GM12878 (cell line): ENCODE results near the gene ACER3. TPM values are rescaled to one million over a fixed set of nuclear protein-coding genes. Genes with fewer than 3 reads are reported as not detected.

Source experiments
- ATAC-seq: fragments of 200-7000 bp; cut with Tn5 transposase; 3 replicates; pipeline ENCODE4 v1.9.1; 2020; ENCODE audit warnings: mild to moderate bottlenecking, moderate library complexity
- BruUV-seq: library from RNA; stranded (reverse); fragments of 400-500 nt; replicated peaks from 2 replicates; lab custom pipeline; 2021; lab: Mats Ljungman, UMichigan
- CTCF ChIA-PET: fragments of 300-600 bp; sonication (Branson Sonifier 250); formaldehyde crosslinking; extraction: SDS; loops from one replicate; lab custom pipeline; 2021; ENCODE audit warnings: inconsistent platforms; lab: Yijun Ruan, JAX
- POLR2A ChIA-PET: fragments of 350-600 bp; formaldehyde crosslinking; extraction: SDS; loops from one replicate; lab custom pipeline; 2021; ENCODE audit warnings: inconsistent platforms; lab: Charles Lee
- RAD21 ChIA-PET: fragments of 300-600 bp; sonication (Branson Sonifier 250); formaldehyde crosslinking; loops from one replicate; lab custom pipeline; 2023; ENCODE audit warnings: antibody characterized with exemption; ENCODE audit not compliant: unreplicated experiment; lab: Charles Lee
- SMC1A ChIA-PET: fragments of 300-600 bp; sonication (Branson Sonifier 250); formaldehyde crosslinking; loops from one replicate; lab custom pipeline; 2023; ENCODE audit not compliant: unreplicated experiment, uncharacterized antibody; lab: Charles Lee
- DNase-seq: peaks from one replicate; pipeline ENCODE4 v3.0.0-alpha.2; 2011; ENCODE audit warnings: low read depth, low spot score
- FAIRE-seq: peaks from 3 replicates; lab custom pipeline; 2011; peaks lifted over from hg19 to GRCh38; lab: Jason Lieb, UNC
- H2AFZ ChIP-seq: 2 replicates; pipeline ENCODE4 v1.6.0; 2011; ENCODE audit warnings: low read depth, low read length, control low read depth; ENCODE audit not compliant: control insufficient read depth
- H3K27ac ChIP-seq: 2 replicates; pipeline ENCODE4 v1.5.1; 2011; ENCODE audit warnings: control low read depth; ENCODE audit not compliant: control insufficient read depth, insufficient read depth
- H3K27me3 ChIP-seq, 2 experiments: replicated peaks in 1 of 2; 2 replicates each; pipeline versions ENCODE4 v1.6.0 to v1.6.1; 2011; ENCODE audit warnings: low read length in 1 of 2; ENCODE audit not compliant: control insufficient read depth in 2 of 2, insufficient read depth in 2 of 2
- H3K36me3 ChIP-seq, 2 experiments: 2 replicates each; pipeline ENCODE4 v1.5.1; 2011; ENCODE audit warnings: low read length in 1 of 2; ENCODE audit not compliant: control insufficient read depth in 2 of 2, insufficient read depth in 2 of 2
- H3K4me1 ChIP-seq: 2 replicates; pipeline ENCODE4 v1.6.1; 2011; ENCODE audit warnings: mild to moderate bottlenecking, low read length, moderate library complexity, mixed read lengths; ENCODE audit not compliant: control insufficient read depth, insufficient read depth
- H3K4me2 ChIP-seq: 2 replicates; pipeline ENCODE4 v1.6.0; 2011; ENCODE audit warnings: control low read depth; ENCODE audit not compliant: control insufficient read depth, insufficient read depth
- H3K4me3 ChIP-seq: fragments of 200-600 bp; sonication (generic); 2 replicates; pipeline ENCODE4 v1.5.1; 2016
- H3K79me2 ChIP-seq: 2 replicates; pipeline ENCODE4 v1.6.0; 2011; ENCODE audit warnings: low read length; ENCODE audit not compliant: control insufficient read depth, insufficient read depth
- H3K9ac ChIP-seq: 2 replicates; pipeline ENCODE4 v1.8.0; 2011; ENCODE audit warnings: low read length, control low read depth, mixed read lengths; ENCODE audit not compliant: control insufficient read depth, insufficient read depth
- H3K9me3 ChIP-seq: replicated peaks from 3 replicates; pipeline ENCODE4 v1.5.1; 2011; ENCODE audit warnings: mild to moderate bottlenecking, low read length; ENCODE audit not compliant: control insufficient read depth, insufficient read depth
- H4K20me1 ChIP-seq: 2 replicates; pipeline ENCODE4 v1.6.0; 2011; ENCODE audit not compliant: control insufficient read depth, insufficient read depth
- CEBPB ChIP-seq, 2 experiments: fragments of 150-350 bp in 1 of 2; IDR thresholded peaks; 2 replicates each; pipeline ENCODE4 v1.6.1; 2012 to 2014; ENCODE audit warnings: low read depth in 2 of 2, low read length in 2 of 2, borderline replicate concordance in 1 of 2, inconsistent platforms in 1 of 2
- JUND ChIP-seq: IDR thresholded peaks from 2 replicates; pipeline ENCODE4 v1.6.1; 2012; ENCODE audit warnings: low read depth, mild to moderate bottlenecking, low read length, improper control_type of control experiment, moderate library complexity
- SMAD1 ChIP-seq: fragments of 450-650 bp; IDR thresholded peaks from 2 replicates; pipeline ENCODE4 v1.6.1; 2018; ENCODE audit warnings: mild to moderate bottlenecking, low read depth; ENCODE audit not compliant: partially characterized antibody
- YY1 ChIP-seq: IDR thresholded peaks from 2 replicates; pipeline ENCODE4 v1.6.1; 2011; ENCODE audit warnings: low read depth, mild to moderate bottlenecking, low read length
- WGBS: methylation state at CpG from one replicate; pipeline ENCODE4 v1.1.6; 2016; ENCODE audit warnings: low lambda C conversion rate; ENCODE audit not compliant: insufficient replicate concordance, insufficient coverage; ENCODE audit errors: missing lambda C conversion rate; 5-methylcytosine and 5-hydroxymethylcytosine counted together
- in situ Hi-C: fragments of 300-500 bp; cut with MboI; formaldehyde crosslinking; loops from 9 replicates; pipeline ENCODE4 v1.14.3; 2018; ENCODE audit warnings: mixed read lengths
- intact Hi-C: fragments of 100-400 bp; cut with micrococcal nuclease; formaldehyde crosslinking; loops from one replicate; pipeline ENCODE4 v1.14.2; 2022; ENCODE audit not compliant: unreplicated experiment
- polyA plus RNA-seq, 11 experiments: library from polyadenylated mRNA; depleted of rRNA in 4 of 11; unstranded in 6 of 11; stranded (reverse) in 5 of 11; fragments of >200 nt; fragmentation: Nextera tagmentation in 4 of 11; fragmentation: Illumina TruSeq in 1 of 11; extraction: Ambion mirVana in 4 of 11; extraction: Trizol in 1 of 11; gene quantifications; 1 replicate in 1 of 11; 2 replicates in 10 of 11; pipeline versions ENCODE4 v1.2.1 to v1.2.3, GENCODE V29; 2011 to 2016; ENCODE audit warnings: inconsistent platforms in 2 of 11, missing spikeins in 2 of 11, low read depth in 1 of 11
- total RNA-seq, 4 experiments: library from RNA; depleted of rRNA in 3 of 4; stranded (reverse); fragments of >200 nt in 3 of 4; fragmentation: Illumina TruSeq in 1 of 4; extraction: Trizol in 1 of 4; gene quantifications; 2 replicates each; pipeline versions ENCODE4 v1.2.1 to v1.2.3, GENCODE V29; 2013 to 2021
- TF ChIP-seq, protein P1 (sequence below): IDR thresholded peaks from 2 replicates; pipeline ENCODE4 v1.6.1; 2012; ENCODE audit warnings: low read length, inconsistent platforms

ACER3 gene
- total and polyA plus RNA-seq, 10 of the 15 experiments (the other 5 are each of a cell fraction or from before 2014, with no cell fraction given): 2.8 to 17.4 (median 10.3) TPM

GRCh38 chr11:76947800-76948199, 87.1 kb downstream of the ACER3 start:
- Histone ChIP-seq H3K4me2 (no peak overlapping the region), H3K79me2 (no peaks in the 10 kb centered on the region), H3K36me3 (no peaks in the 10 kb centered on the region), H3K9me3 (no peaks in the 10 kb centered on the region), H3K27ac (no peak overlapping the region), H3K27me3 (no peaks in the 10 kb centered on the region), H3K9ac (no peak overlapping the region), H3K4me1 (no peaks in the 10 kb centered on the region), H3K4me3 (no peak overlapping the region), H4K20me1 (no peaks in the 10 kb centered on the region), H2AFZ (no peak overlapping the region)
- DNase-seq (no peak), FAIRE-seq (no peak), ATAC-seq (no peak)
- no TSS peak for BruUV-seq
- SMC1A ChIA-PET: interaction anchor here (0.7 kb wide), 1 partner anchor 143 kb away, joined by 3 read pairs; no protein-coding TSS in a partner anchor
- no peak for TF ChIP-seq JUND
- TF ChIP-seq, protein P1, sequence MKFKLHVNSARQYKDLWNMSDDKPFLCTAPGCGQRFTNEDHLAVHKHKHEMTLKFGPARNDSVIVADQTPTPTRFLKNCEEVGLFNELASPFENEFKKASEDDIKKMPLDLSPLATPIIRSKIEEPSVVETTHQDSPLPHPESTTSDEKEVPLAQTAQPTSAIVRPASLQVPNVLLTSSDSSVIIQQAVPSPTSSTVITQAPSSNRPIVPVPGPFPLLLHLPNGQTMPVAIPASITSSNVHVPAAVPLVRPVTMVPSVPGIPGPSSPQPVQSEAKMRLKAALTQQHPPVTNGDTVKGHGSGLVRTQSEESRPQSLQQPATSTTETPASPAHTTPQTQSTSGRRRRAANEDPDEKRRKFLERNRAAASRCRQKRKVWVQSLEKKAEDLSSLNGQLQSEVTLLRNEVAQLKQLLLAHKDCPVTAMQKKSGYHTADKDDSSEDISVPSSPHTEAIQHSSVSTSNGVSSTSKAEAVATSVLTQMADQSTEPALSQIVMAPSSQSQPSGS: no peak
- TF ChIP-seq SMAD1: no peak
- TF ChIP-seq CEBPB (IDR thresholded peaks at IDR 0.05; ENCODE audit: borderline replicate concordance in 1 of 2, low read depth in 2 of 2, low read length in 2 of 2): no peak
- no peak for TF ChIP-seq YY1
- POLR2A ChIA-PET: interaction anchor here (1.3 kb wide), 1 partner anchor 88 kb away, joined by 3 read pairs; no protein-coding TSS in a partner anchor
- CTCF ChIA-PET: interaction anchor here (2.6 kb wide), 1 partner anchor 28 kb away, joined by 9 read pairs; no protein-coding TSS in a partner anchor
- in situ Hi-C loops: no loop called here
- intact Hi-C loops: no loop called here
- WGBS: 70% methylated on average over 3 of the region's 3 CpGs
- RAD21 ChIA-PET: no interaction called here
